NCI-H524 treated with DMSO at 0.1 percent for 48 hours (cell line): ENCODE results near the gene ASGR2.
"Not testable (repeated sequence)": the region's sequence is repeated elsewhere in the genome, so short reads cannot be mapped to it uniquely, and the experiment has no call there.

Experiments used
- DNase-seq: peaks from one replicate; lab custom pipeline; 2025; lab: John Stamatoyannopoulos, UW

Gene ASGR2

DNA sequence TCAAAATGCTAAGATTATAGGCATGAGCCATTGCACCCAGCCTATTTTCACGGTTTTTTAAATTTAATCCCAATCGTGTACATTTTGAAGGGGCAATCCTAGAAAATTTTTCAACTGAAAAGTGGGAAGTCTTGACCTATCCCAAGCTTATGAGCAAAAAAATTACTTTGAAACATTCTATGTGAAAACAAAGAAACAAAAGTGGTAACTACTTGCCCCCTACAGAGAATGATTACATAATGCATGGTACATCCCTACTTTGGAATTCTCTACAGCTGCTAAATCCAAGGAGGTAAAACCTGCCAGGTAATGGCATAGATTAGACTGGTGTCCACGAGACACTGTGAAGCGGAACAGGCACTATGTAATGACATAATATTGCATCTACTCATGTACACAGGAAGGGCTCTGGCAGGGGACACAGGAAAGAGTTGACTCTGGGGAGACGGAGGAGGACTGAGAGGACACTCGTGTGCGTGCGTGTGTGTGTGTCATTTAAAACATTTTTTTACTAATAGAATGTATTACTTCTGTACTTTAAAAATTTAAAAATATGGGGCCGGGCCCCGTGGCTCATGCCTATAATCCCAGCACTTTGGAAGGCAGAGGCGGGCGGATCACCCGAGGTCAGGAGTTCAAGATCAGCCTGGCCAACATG is 15.7 kb downstream of the ASGR2 start:
- no peak for DNase-seq

- DNase-seq: no peak
Measured at GRCh38 chr17:7097940-7098339, 16.7 kb downstream of the ASGR2 start.

GRCh38 chr17:7095625-7096024 is 19.0 kb downstream of the ASGR2 start:
- no peak for DNase-seq

DNA sequence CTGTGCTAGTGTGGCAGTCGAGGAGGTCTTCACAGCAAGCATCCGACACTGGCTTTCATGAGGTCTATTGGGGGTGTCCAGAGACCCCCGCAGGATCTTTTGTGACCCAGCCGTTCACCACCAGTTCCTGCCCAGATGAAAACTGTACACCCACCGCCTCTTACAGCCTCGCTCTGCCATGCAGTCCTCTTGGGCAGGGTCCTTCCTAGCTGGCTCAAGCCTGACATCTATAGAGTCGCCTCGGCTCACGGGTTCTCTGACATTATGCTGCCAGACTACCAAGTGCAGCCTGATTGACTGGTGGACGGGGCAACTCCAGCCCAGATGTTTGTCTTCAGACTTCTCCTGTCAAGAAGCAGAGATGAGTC is 20.0 kb downstream of the ASGR2 start:
- no peak for DNase-seq

- DNase-seq: not testable (repeated sequence)
Measured at GRCh38 chr17:7091311-7092005, 23.2 kb downstream of the ASGR2 start.

- not testable (repeated sequence) for DNase-seq
Measured at GRCh38 chr17:7089570-7089969, 25.1 kb downstream of the ASGR2 start.

- peak; percentile 20 for DNase-seq
Measured at GRCh38 chr17:7088442-7088841, 26.2 kb downstream of the ASGR2 start.

GRCh38 chr17:7084088-7084487 is 30.5 kb downstream of the ASGR2 start:
- no peak for DNase-seq

- DNase-seq: no peak
Measured at GRCh38 chr17:7083592-7083991, 31.0 kb downstream of the ASGR2 start.

DNA sequence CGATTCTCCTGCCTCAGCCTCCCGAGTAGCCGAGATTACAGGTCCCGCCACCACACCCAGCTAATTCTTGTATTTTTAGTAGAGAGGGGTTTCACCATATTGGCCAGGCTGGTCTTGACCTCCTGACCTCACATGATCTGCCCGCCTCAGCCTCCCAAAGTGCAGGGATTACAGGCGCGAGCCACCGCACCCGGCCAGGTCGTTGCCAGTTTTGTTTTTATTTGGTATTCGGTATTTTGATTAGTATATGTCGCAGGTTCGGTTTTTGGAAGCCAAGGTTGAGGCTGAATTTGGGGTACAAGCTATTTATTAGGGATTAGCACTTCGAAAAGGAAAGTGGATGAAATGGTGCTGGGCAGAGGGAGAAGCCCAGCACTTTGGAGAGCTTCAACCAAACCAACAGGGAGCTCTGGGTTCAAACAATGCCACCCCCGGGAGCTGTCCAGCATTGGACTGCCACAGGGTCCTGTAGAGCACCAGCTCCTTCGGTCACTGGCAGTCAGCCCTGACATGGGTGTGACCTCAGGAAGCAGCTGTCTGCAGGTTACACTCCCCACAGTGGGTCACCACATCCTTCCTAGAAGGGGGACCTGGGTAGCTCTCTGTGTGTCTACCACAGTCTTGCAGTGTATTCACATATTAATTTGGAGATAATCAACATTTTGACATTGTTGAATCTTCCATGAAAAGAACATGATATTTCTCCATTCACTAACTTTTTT is 33.1 kb downstream of the ASGR2 start:
- DNase-seq: no peak

DNA sequence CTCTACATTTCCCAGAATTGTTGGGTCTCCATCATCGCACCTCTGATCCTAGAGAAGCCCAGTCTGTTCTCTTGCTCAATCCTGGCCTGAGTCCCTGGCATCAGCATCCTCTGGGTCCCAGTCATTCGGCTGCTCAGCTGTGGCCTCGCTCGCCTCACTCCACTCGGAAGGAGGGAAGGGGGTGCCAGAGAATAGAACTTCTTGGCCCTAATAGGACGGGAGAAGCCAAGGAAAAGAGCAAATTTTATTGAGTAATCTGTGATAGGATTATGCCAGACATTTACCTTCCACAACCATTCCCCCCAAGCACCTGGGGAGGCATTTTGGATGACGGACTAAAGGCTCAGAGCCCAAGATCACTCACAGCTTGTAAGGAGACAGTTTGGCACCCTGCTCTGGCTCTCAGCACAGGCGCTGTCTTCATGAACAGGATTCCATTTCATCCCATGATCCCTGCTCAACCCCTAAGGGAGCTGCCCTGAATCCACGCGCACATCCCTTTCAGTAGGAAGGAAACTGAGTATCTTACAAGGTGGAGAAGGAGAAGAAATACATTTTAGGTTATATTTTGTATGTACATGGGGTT is 34.1 kb downstream of the ASGR2 start:
- DNase-seq: no peak

- DNase-seq: no peak
Measured at GRCh38 chr17:7079581-7080455, 34.8 kb downstream of the ASGR2 start, which contains the start of gene CLEC10A. CLEC10A (minus strand) TSS chr17:7080251; CDS start chr17:7078812, 1,439 bp downstream.

DNA sequence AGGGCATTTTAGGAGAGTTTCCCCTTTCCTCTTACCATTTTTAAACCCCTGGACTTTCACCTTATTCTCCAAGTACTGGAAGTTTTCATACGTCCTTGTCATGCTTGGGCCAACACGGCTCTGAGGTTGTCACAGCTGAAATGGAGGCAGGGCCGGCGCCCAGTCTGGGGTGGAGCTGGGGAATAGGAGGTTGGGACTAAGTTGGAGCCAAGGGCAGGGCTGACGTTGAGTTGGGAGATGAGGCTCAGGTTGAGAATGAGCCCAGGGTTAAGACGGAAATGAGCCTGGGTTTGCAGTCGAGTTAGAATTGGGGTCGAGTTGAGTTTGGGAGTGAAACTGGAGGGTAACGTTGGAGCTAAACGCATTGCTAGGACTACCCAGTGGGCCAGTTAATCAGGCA is 35.9 kb downstream of the ASGR2 start:
- DNase-seq: no peak

DNA sequence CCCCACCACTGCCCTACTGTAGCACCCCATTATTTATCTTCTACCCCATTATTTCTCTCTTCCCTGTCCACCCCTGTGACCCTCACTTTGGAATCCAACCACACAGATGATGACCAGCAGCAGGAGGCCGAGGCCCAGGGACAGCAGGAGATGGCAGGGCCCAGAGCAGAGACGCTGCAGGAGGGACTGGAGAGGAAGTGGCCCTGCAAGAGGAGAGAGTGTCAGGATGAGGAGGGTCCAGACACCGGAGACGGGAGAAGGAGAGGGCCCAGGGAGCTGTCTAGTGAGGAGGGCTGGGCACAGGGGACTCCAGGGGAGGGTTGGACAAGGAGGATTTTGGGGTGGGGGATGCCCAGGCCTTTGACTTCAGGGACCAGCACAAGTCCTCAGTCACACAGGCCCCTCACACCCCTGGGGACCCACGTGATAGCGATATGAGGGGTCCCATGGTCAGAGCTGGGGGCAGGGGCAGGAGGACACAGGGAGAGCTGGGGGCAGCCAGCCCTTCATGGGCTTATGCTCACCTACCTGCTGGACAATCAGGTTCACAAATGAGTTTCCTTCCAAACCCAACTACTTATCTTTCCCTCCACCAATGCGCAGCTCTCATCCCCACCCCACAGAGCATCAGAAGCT is 36.6 kb downstream of the ASGR2 start:
- no peak for DNase-seq

DNA sequence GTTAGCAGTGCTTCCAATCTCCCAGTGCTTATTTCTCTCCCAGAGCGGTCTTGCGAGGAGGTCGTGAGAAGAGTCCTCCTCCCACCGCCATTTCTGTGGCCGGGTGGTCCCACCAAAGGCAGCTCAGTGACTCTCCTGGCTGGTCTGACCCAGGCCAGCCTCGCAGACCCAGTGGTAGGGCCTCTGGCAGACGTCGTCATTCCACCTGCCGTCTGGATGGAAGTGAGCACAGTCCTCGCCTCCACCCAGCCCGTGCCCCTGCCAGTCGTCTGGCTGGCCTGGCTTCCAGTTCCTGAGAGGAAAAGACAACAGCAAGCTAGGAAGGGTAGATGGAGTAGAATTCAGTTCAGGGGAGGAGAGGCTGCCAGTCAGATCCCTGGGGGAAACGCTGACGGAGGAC is 39.7 kb downstream of the ASGR2 start:
- DNase-seq: no peak

DNA sequence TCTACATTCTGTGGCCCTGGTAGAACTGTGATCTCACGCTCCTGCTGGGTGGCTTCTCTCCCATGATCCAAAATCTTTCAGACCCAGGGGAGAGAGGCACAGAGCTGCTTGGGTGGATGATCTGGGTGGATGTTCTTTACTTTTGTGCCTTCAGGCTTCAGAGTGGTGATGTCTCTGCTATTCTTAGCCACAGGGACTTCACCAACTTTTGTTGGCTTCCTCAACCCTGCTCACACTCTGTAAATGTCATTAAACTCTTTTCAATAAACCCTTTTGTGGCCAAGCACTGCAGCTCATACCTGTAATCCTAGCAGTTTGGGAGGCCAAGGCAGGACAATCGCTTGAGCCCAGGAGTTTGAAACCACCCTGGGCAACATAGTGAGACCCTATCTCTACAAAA is 42.2 kb downstream of the ASGR2 start:
- no peak for DNase-seq

DNA sequence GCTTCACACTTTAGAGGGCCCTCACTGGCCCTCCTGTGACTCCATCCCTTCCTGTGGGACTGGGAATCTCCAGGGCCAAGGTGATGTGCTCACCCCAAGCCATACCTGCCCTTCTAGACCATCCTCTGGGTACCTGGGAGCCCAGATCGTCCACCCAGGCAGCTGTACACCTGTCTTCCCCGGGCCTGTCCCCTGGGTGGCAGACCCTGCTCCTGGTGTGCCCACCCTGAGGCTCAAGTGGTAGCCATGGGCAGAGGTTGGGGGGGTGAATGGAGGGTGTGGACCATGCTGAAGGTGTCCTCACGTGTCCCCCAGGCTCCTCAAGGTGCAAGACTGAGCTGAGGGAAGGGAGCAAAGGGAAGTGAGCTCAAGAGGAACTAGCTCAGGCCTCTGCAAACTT is 43.9 kb downstream of the ASGR2 start:
- DNase-seq: no peak

GRCh38 chr17:7068268-7068667 is 46.4 kb downstream of the ASGR2 start:
- no peak for DNase-seq

GRCh38 chr17:7067198-7067597 is 47.4 kb downstream of the ASGR2 start:
- no peak for DNase-seq

DNA sequence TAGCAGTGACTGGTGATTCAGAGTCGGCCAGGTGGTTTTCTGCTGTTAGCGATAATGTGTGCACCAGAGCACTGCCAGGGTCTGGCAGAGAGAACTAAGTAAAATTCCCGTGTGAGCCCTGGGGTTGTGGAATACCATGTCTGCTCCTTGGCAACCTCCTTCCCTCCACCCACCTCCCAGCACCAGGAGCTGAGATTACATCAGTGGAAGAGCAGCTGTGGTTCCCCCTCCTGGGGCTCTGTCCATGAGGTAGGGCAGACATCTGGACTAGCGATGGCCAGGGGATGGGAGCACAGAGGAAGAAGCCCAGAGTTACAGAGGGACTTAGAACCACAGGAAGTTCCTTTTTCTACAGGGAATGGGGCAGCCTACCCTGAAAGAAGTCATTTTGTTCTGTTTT is 50.4 kb downstream of the ASGR2 start:
- DNase-seq: no peak

DNA sequence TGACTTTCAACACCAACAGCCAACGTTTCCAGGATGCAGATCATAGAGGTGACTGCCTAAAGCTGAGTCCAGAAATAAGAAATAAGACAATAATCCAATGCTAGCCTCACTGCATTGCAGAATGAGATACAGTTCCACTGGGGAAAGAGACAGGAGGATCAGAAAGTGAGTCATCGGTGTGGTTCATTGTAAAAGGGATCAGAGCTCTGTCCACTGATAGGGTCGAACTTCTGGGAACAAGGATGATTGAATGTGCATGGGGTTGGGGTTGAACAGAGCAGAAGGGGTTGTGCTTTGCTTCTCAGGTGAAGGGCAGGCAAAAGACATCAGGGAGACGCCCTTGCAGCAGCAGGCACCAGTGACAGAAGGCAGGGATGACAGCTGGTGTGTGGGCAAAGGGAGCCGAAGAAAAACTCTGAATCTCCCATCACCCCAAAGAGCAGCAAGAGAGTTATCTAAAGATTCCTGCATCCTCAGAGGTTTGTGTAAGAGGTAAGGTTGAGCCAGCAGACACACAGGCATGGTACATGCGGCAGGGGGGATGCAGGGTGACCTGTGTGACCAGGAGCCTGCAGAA is 51.0 kb downstream of the ASGR2 start:
- no peak for DNase-seq
